GM19324 (cell line): ENCODE data around the gene UROS.

Source experiments
- ATAC-seq: cut with Tn5 transposase; IDR thresholded peaks from one replicate; pipeline ENCODE4 v1.9.1; 2021; ENCODE audit warnings: mild to moderate bottlenecking, moderate library complexity; ENCODE audit not compliant: unreplicated experiment, low FRiP score

The UROS gene

GRCh38 chr10:125795128-125795527 lies 27.9 kb downstream of the UROS start:
- ATAC-seq, result no peak

DNA sequence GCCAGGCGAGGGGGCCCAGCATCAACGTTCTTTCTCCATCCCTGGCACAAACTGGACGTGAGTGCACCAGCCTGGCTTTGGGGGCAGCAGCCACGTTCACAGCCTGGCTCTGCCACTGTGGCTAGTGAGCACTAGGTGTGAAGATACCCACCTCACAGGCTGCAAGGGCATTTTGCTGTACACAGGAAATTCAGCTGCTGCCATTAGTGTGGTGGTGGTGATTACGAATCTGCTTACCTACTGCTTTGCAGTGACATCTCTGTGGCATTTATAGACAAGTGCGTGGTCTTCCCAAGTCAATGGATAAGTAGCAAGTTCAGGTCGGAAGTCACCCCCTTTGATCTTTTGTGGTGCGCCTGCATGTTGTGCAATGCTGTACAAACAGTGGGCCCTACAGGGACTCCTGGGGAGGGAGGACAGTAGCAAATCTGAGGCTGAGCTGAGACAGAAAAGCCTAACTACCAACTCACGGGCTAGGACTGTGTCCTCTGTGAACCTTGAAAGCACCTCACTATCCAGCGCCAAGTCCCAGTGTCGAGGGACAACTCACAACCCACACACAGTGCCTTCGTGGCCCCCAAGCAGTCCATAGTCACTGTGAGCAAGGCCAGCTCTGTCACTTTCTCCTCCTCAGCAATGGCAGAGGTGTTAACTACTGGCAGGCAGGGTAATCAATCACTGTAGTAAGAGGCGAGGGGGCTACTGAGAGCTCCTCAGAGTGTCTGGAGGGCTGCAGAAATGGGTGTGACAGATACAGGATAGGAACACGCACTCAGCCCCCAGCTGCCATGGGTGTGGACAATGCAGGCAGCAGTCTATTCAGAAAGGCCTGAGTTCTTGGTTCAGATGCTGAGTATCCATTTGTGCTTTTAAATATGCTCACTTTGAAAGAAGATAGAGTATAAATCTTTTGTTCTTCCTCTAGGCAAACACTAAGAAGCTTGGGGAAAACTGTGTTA lies 30.4 kb downstream of the UROS start:
- ATAC-seq, result no peak

DNA sequence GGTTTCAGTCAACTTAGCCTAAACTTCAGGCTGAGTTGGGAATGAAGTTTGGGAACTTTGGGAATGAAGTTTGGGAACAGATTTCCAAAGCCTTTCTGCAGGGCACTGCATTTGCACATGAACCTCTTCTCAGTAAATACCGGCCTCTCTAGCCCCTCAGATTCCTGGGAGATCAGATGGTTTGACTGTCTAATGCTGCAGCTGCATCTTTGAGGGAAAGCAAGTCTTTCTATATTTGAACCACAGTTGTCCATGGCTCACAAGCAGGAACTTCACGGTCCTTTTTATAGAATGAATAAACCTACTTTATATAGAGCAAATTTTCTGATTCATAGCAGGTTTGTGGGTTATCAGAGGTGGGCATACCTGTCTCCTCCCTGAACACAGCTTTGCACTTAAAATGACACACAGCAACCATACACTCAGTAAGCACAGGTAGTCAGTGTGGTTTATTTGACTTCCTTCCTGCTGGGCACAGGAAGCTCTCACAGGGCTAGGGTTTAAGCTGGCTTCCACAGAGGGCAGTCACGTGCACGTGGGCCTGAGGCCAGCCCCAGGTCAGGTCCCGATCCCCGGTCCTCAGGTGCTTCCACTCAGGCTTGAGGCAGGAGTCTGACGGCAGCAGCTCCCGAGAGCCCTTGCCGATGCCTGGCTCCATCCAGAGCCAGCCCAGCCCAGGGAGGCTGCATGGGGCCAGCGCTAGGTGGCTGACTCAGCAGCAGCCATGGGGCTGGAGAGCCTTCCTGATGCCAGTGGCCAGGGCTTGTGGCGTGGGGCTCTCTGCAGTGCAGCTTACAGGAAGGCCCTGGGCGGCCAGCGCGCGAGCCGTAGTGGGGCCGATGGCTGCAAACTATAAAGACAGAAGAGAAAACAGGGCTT lies 34.7 kb downstream of the UROS start:
- ATAC-seq, result no peak

DNA sequence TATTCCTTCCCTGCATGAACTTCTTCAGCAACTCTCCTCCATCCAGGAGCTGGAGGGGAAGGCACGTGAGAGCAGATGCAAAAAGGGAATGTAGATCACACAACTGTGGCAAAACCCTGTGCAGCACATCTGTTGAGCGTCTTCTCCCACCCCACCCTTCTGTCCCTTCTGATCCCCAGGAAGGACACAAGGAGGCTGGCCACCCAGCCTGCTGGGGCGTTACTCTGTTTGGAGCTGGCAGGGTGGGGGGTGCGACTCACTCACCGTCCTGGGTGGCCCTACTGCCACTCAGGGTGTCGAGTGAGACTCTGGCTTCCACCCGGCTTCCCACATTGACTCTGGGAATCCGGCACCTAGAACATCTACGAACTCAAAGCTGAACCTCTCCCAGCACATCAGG lies 37.3 kb downstream of the UROS start:
- no peak for ATAC-seq

- ATAC-seq, result peak; percentile 66
Observed at GRCh38 chr10:125783957-125784356, 39.1 kb downstream of the UROS start.

- no peak for ATAC-seq
Observed at GRCh38 chr10:125783408-125783807, 39.6 kb downstream of the UROS start.

GRCh38 chr10:125782616-125783015 lies 40.4 kb downstream of the UROS start:
- ATAC-seq, result no peak

GRCh38 chr10:125782054-125782453 lies 41.0 kb downstream of the UROS start:
- no peak for ATAC-seq

- no peak for ATAC-seq
Observed at GRCh38 chr10:125781374-125781773, 41.7 kb downstream of the UROS start.

- ATAC-seq, result no peak
Observed at GRCh38 chr10:125779403-125780327, 43.4 kb downstream of the UROS start.

GRCh38 chr10:125778556-125778955 lies 44.5 kb downstream of the UROS start:
- no peak for ATAC-seq

DNA sequence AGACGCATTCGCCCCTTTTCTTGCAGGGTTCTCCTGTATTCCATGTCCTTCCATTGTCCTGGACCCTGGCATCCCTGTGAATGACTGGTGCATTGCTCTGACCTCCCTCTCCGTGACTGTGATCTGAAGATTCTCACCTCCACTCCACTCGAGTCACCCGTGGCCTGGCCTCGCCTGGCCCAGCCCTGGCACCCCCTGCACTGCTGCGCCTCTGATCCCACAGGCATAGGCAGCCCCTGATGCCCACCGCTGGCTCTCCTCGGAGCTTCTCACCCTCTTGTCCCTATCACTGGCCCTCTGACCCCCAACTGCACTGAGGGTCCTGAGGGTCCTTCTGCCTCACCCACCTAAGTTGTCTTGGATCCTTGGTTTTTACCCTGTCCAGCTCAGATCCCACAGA lies 45.3 kb downstream of the UROS start:
- no peak for ATAC-seq

- ATAC-seq, result no peak
Observed at GRCh38 chr10:125775491-125776106, 47.5 kb downstream of the UROS start, which contains the start of gene MMP21. TSS of gene MMP21 (minus strand) at chr10:125775821. CDS start at chr10:125775821, 0 bp downstream.

DNA sequence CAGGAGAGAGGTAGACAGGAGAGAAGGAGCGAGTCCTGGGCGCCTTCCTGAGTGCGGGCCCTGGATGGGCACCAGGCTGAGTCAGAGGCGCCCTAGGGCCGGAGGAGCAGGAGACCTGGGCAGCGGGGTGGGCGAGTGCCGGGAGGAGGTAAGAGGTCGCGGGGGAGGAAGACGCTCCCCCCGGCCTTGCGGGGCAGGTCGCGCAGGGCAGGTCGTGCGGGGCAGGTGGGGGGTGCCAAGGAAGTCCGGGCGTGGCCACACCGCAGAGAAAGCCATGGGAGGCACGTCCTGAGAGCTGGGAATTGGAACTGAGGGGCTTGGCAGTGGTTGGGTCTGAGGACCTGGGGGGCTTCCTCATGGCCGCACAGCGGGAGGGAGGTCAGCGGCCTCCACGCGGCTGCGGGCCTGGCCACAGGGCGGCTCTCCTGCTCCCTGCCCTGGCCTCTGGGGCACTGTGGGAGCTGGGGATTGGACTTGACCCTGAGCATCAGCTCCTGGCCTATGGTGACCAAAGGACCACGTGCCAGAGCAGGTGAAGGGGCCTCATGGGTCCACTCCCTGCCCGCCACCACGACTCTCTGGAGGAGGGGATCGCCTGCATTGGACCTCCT lies 48.4 kb downstream of the UROS start:
- ATAC-seq, result no peak

GRCh38 chr10:125773687-125774543 lies 49.1 kb downstream of the UROS start:
- no peak for ATAC-seq

DNA sequence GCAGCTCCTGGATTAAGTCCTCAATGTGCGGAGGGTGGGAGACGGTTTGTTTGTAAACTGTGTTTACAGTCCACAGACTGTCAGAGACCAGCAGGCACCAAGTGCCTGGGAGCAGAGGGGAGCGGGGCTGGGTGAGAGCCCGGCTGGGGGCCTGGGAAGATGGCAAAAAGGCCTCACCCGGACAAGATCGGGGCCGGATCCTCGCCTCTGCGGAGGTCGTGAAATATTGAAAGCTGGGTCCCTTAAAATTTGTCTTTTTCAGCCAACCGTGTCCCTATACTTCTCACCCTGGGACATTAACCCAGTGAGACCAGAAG lies 50.2 kb downstream of the UROS start:
- no peak for ATAC-seq

DNA sequence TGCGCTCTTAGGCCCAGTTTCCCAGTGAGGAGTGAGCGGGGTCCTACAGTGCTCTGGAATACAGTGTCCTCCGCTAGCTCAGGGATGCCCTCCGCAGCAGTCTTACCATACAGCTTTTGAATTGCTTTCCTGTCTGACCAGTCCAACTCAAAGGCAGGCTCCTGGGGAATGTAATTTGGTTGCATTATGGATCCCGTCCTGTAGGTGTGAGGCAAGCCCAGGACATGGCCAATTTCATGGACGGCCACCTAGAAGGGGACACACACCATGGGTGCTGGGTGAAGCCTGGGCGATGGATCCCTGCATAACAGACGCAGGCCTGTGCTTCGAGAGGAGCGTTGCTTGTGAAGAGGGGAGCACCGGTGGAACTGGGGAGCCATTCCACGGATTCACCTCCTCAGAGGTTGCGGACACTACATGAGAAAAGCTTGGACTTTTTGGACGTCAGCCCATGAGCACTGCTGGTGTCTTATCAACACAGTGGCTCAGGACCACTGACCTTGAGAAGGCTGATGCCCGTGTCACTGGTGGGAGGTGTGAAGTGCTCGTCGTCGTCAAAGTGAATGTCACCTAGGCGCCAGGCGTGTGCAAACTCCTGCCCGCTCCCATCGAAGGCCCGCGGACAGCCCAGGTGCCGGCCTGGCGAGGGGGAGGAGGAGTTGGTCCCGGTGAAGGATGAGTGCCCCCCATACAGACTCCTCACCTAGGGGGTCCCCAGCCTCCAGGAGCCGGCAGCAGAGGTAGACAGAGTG lies 50.8 kb downstream of the UROS start:
- ATAC-seq, result no peak

GRCh38 chr10:125770844-125771243 lies 52.2 kb downstream of the UROS start:
- no peak for ATAC-seq
